CD4-positive, alpha-beta T cell treated with Interleukin-6 at 100 ng/mL for 8 hours (primary cell): ENCODE results near the gene GNAL.
"Not testable (repeated sequence)": the region's sequence is repeated elsewhere in the genome, so short reads cannot be mapped to it uniquely, and the experiment has no call there.

Source experiments
- DNase-seq: peaks from one replicate; pipeline ENCODE4 v3.0.0-alpha.2; 2020; ENCODE audit warnings: mixed read lengths, low spot score

Gene GNAL

DNA sequence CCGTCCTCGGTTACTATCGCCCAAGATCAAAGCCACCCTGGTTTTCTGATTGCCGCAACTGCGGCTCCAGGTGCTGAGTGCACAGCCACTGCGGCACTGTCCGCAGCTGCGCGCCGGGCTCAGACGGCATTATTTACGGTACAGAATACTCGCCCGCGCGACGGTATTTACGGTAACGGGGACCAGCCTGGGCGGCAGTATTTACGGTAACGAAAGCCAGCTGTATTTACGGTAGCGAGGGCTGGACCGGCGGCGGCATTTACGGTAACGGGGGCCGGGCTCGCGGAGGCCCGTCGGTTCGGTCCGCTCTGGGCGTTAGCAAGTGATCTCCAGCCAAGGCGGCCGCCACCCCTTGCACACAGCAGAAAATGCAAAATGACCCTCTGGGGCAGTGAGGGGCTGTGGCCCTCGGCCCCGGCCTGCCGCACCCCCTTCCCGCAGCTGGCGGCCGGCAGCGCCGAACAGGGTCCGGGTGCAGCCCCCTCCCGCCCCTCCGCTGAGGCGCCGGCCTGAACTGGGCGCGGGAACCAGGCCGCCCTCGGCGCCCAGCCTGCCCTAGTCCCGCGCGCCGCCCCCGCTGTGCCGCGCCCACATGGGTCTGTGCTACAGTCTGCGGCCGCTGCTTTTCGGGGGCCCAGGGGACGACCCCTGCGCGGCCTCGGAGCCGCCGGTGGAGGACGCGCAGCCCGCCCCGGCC is at the start of gene GNAL:
Gene GNAL, plus strand, starts transcription at position 293 of the 697 bp plus-strand sequence. Its CDS starts 300 bp downstream, at position 593.
- DNase-seq = no peak

- DNase-seq = not testable (repeated sequence)
Measured at GRCh38 chr18:11647310-11647709, 41.8 kb upstream of the GNAL start.

DNA sequence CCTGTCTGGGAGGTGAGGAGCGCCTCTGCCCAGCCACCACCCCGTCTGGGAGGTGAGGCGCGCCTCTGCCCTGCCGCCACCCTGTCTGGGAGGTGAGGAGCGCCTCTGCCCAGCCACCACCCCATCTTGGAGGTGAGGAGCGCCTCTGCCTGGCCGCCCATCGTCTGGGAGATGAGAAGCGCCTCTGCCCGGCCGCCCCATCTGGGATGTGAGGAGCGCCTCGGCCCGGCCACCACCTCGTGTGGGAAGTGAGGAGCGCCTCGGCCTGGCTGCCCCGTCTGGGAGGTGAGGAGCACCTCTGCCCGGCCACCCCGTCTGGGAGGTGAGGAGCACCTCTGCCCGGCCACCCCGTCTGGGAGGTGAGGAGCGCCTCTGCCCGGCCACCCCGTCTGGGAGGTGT is 41.3 kb upstream of the GNAL start:
- not testable (repeated sequence) for DNase-seq

GRCh38 chr18:11649839-11650238 is 39.2 kb upstream of the GNAL start:
- no peak for DNase-seq

DNA sequence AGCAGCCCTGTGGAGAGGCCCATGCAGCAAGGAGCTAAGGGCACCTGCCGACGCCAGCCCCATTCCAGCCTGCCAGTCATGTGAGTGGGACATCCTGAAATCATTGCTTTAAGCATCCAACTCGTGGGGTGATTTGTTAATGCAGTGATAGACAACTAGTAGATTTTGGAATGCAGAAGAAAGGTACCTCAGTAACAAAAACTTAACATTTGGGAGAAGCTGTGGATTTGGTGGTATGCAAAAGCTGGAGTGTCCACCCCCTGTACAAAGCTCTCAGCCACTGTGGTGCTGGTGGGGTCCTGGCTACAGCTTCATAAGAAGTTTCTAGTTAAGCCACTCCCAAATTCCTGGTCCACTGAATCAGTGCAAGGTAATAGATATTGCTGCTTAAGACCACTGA is 37.2 kb upstream of the GNAL start:
- DNase-seq = no peak

DNA sequence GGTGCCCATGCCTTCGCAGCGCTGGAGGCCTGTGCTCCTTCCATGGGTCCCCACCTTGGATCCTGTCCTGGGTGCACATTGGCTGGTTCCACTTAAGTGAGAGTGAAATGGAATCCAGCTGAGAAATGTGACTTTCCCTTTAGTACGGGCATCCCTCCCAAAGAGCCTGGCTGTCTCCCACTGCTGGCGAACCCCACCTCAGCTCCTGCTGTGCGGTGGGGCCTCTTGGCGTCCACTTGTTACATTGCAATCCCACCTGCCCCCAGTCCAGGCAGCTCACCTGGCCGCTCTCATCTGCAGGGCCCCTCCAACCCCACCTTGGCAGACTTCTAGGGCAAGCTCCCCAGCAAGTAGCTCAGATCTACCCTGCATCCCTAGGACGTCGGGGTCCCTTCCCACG is 35.5 kb upstream of the GNAL start:
- no peak for DNase-seq

DNA sequence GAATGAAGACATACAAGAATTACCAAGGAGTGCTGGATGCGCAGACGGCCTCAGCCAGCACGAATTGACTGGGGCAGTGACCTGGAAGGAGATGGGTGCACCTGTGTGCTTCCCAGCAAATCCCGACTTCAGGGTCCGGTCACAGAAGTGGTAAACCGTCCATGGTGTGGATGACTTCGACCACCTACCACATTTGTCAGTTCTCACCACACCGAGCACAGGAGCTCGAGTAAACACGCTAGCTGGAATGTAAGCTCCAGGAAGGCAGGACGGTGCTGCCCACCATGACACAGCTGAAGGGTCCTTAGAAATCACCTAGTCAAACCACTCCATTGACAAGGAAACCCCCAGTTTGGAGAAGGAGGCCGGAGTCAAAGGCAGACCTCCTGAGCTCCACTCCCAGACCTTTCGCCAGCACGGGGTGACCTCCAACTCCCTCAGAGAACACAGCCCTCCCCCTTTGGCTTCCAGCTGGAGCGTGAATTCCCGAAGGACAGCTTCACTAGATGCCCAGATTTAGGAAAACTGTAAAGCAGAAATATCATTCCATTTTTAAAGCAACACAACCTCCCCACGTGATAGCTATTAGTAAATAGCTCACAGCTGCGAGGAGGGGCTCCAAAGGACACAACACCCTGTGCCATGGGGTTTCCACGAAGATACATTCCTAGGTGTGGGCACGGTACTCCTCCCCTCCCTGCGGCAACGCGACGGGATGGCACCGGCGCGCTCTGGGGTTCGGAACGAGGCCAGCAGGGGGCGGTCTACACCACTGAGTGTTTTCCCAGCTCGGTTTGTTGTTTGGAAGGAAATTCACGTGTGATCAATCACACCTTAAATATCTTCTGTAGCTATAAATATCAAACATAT is 34.1 kb upstream of the GNAL start:
- no peak for DNase-seq

GRCh38 chr18:11655606-11655932 is 33.5 kb upstream of the GNAL start:
- DNase-seq = no peak

GRCh38 chr18:11657152-11657551 is 31.9 kb upstream of the GNAL start:
- no peak for DNase-seq

DNA sequence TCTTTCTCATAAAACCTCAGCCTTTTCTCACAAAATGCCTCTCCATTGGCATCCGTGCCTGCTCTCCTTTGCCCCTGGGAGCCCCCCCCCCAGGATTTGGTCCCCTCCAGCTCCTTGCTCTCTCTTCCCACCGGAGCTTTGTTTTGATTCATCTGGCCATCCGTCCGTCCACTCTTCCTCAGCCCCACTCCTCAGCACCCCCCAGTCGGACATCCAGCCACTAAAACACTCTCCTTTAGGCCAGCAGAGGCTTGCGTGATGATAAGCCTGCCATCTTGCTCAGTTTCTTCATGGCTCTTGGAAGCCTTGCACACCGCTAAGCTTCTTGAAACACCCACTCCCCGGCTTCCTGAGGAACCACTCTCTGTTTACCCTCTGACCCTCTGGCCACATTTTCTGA is 31.5 kb upstream of the GNAL start:
- no peak for DNase-seq

DNA sequence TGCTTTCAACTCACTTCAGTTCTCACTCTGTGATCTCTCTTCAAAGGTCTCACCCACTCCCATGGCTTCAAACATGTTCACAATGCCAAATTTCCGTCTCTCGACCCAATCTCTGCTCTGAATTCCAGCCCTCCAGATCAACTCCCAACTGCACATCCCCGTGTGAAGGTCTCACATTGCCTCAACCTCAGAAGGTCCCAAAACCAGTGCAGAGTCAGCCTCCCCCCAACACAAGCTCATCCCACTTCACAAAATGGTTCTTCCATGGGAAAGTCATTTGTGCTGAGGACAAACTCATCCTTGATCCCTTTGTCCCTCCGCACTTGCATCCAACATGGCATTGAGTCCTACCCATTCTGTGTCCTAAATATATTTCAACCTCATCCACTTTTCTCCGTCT is 31.0 kb upstream of the GNAL start:
- no peak for DNase-seq

DNA sequence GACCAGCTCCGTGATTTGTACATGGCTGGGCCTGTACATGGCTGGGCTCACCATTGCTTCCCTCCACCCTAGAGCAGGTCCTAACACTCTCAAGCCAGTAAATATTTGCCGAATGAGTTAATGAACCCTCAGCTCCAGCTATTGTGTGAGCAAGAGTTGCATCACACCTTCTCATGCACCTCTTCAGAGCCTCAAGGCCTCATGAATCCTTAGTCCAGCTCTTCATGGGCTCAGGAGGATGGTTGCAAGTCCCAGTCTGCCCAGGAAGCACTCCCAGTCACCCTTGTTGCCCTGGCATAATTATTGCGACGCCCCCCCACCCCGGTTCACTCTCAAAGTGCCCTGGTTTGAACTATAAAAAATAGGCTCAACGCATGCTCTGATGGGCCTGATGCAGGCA is 30.1 kb upstream of the GNAL start:
- DNase-seq = no peak

DNA sequence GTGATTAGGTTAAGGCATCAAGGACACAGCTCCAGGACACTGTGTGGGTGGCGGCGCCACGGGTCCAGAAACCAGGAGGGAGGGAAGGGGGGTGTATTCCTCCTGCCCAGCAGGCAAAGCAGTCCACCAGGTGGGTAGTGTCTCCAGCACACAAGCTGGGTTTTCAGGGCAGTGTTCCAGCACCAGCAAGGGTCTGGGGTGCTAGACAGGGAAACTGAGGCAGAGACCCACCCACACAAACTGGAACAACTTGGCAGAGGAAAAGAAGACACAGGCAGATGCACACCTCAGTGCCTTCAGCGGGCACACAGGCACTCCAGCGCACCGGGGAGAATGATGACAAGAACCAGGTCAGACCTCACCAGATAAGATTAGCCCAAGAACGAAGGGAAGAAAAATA is 28.4 kb upstream of the GNAL start:
- no peak for DNase-seq

- DNase-seq = no peak
Measured at GRCh38 chr18:11661430-11661829, 27.6 kb upstream of the GNAL start.

GRCh38 chr18:11663439-11664029 is 25.5 kb upstream of the GNAL start:
- no peak for DNase-seq

- no peak for DNase-seq
Measured at GRCh38 chr18:11664286-11664685, 24.8 kb upstream of the GNAL start.

- no peak for DNase-seq
Measured at GRCh38 chr18:11665146-11665545, 23.9 kb upstream of the GNAL start.

GRCh38 chr18:11665587-11665986 is 23.5 kb upstream of the GNAL start:
- DNase-seq = no peak

DNA sequence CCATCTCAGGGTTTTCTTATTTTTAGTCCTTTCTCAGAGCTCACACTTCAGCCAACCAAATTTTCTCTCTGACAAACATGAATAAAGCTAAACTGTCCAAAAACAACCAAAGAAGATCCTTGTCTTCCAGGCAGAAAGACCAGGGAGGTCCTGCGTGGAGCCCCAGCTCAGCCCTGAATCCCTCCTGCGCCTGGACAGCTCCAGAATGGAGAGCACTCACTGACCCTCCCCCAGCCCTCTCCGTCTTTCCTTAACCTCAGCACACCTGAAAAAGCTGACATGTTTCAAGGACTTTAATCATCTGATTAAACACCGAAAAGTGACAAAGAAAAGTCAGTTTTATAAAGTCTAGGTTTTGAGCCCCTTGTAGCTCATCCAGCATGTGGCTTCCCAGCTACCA is 22.9 kb upstream of the GNAL start:
- no peak for DNase-seq

- no peak for DNase-seq
Measured at GRCh38 chr18:11666831-11667230, 22.2 kb upstream of the GNAL start.

DNA sequence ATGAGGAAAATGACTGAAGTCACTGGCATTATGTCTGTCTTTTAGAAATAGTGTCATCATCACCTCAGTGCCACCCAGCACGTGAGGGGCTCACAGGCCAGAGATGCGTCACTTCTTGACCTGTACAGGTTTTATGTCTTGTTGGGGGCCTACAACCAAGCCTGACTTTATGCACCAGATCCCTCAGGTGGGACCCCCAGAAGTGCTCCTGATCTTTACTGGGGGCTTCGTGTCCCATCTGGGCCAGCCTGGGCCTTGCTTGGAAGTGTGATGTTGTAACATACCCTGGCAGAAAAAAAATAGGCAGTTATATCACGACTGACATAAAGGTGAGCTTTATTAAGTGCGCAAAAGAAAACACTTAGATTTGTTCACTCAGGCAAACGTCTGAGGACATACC is 21.5 kb upstream of the GNAL start:
- DNase-seq = no peak

DNA sequence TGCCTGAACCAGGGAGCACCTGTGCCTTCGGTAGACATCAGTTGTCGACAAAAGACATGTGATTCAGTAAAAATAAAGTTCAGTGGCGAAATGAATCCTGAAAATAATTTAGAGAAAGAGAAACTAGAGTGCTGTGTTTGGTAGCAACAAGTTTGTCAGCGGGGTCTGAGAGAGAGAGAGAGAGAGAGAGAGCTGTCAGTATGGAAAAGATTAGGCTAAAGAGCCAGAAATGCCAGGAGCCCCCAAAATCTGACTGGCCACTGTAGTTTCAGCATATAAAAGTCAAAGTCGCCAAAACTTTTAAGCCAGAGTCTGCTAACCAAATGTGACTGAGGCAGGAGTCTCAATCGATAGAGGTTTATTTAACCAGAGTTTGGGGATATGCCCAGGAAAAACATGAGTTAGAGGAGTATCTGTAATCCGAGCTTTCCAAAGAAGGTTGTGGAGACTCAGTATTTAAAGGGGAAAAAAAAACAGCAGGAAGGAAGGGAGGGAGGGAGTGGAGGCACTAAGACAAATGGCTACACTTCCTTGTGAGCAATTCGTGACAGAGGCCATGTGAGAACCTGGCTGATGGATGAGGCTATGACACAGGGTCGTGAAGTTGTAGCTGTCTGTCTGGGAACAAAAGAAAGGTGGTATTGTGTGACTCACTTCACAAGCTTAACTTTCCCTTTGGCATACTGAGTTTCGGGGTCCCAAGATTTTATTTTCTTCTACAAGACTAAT is 20.5 kb upstream of the GNAL start:
- DNase-seq = no peak
